Adipose tissue (tissue), 3 donors: ENCODE measurements around the gene SBF2. TPM values are rescaled to one million over a fixed set of nuclear protein-coding genes. Genes with fewer than 3 reads are reported as not detected.

Source experiments
- H3K27ac ChIP-seq: one replicate; pipeline ENCODE4 v1.5.1; 2013; ENCODE audit warnings: low read depth, low read length
- WGBS, 3 donors: extraction: QIAGEN DNeasy Blood & Tissue Kit; methylation state at CpG; one replicate each; pipeline ENCODE4 v1.1.7; 2013; 5-methylcytosine and 5-hydroxymethylcytosine counted together
- polyA plus RNA-seq, 3 donors: library from polyadenylated mRNA; stranded (reverse); fragments of 200-250 nt; gene quantifications; one replicate each; pipeline ENCODE4 v1.2.3, GENCODE V29; 2013
- donor health status: healthy with polysubstance abuse.
- donor health status: Bipolar disorder and iron deficiency.
- donor health status: healthy.

Gene SBF2
- polyA plus RNA-seq, 3 donors: 6.0 to 25.9 (median 23.0) TPM

- H3K27ac ChIP-seq: no peak overlapping the region
- WGBS, 3 donors: 55 to 60% (median 58%) methylated on average over 6 of the region's 6 CpGs
These were observed 25.9 kb upstream of the SBF2 start for GRCh38 chr11:10319702-10320558.

DNA sequence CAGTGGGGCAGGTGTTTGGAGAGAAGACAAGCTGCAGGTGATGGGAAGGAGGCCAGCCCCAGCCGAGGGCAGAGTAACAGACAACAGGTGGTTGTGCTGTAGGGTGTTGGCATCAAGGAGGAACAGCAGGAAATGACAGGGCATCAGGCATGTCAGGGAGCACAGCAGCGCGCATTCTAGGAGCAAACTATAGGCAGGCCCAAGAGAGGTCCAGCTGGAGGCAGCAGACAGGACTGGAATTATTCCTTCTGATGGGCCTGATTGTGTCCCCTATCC, 24.4 kb upstream of the SBF2 start:
- no peak overlapping the region for H3K27ac ChIP-seq
- WGBS, 3 donors: 73 to 77% (median 76%) methylated on average over 3 of the region's 3 CpGs

DNA sequence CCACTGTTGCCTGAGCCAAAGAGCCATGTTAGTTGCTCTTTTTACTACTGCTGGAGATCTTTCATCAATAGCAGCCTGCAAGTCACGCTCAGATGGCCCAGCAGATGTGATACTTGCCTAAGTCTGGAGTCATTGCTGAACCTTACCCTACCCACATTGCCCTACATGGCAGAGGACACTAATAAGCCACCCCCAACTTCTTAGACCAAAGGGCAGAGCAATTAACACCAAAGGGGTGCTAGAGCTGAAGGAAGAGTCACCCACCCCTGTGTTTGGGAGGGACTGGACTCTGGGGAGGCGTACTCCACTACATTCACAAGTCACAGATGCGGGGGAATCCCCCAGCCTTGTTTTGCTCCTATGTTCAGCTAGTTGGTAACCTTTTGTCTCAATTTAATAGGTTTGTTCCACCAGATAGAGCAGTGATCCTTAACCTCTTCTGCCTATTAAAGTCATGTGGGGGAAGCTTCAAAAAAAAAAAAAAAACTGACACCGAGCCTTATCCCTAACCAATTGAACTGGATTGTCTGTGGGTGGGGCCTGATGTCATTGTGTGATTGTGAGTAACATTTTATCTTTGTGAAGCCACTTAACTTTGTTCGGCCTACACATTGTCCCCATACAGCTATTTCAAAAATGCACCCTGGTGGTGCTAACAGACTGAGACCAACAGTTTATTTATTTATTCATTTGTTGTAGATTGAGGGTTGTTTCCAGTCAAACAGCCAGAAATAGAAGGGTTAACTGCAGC, 23.9 kb upstream of the SBF2 start:
- 83 to 91% (median 90%) methylated on average over 5 of the region's 5 CpGs for WGBS, 3 donors
- H3K27ac ChIP-seq: no peak overlapping the region

DNA sequence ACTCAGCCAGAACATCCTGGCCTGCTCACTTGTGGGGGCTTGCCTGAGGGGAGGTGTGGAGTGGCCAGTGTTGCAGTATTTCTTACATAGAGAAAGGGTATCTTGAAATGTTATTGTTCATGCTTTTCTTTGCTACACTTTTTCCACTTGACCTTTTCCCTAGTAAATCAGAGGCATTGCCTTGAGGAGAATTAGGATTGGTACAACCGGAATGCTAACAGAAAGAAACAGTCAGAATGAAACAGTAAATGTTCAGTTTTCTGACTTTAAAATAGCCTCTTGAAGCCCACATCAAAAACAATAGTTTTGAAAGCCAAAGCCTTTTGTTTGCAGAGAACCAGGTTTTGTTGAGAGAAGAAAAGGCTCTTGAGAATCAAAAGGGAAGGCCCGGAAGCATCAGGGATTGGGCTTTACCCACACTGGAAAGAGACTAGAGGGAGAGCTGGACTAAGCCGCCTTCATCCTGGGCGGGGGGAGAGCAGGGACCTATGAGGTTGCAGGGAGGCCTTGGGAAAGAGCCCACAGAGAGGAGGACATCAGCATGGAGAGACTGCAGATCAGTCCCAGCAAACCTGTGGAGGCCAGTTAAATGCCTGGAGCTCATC, 23.2 kb upstream of the SBF2 start:
- H3K27ac ChIP-seq: no peak overlapping the region

DNA sequence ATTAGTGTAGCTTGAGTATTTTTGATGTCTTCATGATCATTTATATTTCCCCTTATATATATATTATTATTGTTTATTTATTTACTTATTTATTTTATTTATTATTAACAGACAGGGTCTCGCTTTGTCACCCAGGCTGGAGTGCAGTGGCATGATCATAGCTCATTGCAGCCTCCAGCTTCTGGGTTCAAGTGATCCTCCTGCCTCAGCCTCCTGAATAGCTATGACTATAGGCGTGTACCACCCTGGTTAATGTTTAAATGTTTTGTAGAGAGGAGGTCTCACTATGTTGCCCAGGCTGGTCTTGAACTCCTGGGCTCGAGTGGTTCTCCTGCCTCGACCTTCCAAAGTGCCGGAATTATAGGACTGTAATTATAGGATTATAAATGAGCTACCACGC, 21.1 kb upstream of the SBF2 start:
- WGBS, 3 donors: 85 to 94% (median 88%) methylated on average over 6 of the region's 6 CpGs
- H3K27ac ChIP-seq: no peak overlapping the region

More for the DNA sequence above, 23.2 kb upstream of the SBF2 start:
- WGBS, 3 donors: 76 to 95% (median 88%) methylated on average over 4 of the region's 4 CpGs

- WGBS, 3 donors: 51 to 66% (median 56%) methylated on average over 8 of the region's 8 CpGs
- no peak overlapping the region for H3K27ac ChIP-seq
These were observed 20.4 kb upstream of the SBF2 start for GRCh38 chr11:10314199-10315072.

- WGBS, 3 donors: 89 to 97% (median 97%) methylated on average over 2 of the region's 2 CpGs
- H3K27ac ChIP-seq: no peak overlapping the region
These were observed 17.8 kb upstream of the SBF2 start for GRCh38 chr11:10311802-10312201.

DNA sequence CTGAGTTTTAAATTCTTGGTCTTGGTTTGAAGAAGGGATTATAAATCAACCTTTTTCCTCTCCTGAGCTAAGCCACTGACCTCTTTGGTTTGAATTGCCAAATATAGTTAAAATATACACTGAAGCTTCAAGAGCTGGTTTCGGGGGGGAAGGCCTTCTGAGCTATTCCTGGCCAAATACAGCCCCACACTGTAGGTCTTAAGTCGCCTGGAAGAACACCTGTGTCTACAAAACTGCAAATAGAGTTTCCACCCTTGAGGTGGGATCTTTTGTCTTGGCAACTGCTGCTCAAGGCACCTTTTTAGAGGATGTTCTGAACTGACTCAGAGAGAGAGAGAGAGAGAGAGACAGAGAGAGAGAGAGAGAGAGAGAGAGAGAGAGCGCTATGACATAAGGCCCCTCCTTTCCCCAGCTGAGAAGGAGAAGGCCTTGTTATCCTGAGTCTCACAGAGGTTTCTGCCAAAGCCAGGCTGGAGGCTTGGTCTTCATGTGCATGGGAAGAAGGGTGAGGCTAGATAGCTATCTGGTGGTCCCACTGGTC, 16.4 kb upstream of the SBF2 start:
- WGBS, 3 donors: 82 to 98% (median 84%) methylated on average over 3 of the region's 3 CpGs
- H3K27ac ChIP-seq: no peak overlapping the region

- WGBS, 3 donors: 26 to 59% (median 53%) methylated on average over 12 of the region's 12 CpGs
- no peak overlapping the region for H3K27ac ChIP-seq
These were observed 15.4 kb upstream of the SBF2 start for GRCh38 chr11:10309163-10310093.

- peak overlapping the region; percentile 19 for H3K27ac ChIP-seq
- WGBS, 3 donors: 19 to 23% (median 22%) methylated on average over 16 of the region's 16 CpGs
These were observed 14.4 kb upstream of the SBF2 start for GRCh38 chr11:10308201-10308954.

DNA sequence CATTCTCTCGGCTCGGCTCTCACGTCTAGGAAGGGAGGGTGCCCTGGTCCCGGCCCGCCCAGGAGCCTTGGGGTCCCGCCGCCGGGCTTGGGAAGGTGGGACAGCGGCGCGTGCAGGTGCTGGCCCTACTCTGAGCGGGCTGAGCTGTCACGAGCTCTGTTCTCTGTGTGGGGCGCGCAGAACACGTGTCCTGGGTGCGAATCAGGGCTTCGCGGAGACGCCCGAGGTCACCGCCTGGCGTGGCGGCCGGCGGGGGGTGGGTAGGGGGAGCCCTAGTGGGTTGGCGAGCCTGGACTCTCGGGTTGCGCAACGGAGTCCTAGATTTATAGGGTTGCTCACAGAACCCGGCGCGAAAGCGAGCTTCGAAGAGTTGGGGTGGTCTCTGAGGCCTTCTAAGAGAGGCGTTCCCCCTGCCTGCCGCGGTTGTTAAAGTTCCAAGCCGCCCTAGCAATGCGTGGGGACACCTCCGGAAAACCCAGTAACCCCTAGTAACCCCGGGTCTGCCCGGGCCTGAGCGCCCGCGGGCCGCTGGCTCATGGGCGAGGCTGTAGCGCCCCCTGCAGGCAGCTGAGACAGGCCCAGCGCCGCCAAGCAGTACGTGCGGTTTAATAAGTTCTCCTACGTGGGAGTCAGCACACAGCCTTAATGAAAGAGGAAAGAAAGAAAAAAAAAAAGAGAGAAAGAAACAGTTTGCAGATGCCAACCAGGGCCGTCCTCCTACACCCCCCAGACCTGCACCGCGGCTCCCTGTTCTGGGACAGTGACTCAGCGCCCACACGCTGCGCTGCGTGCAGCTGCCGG, 13.6 kb upstream of the SBF2 start:
- 1 to 2% (median 2%) methylated on average over 62 of the region's 62 CpGs for WGBS, 3 donors

DNA sequence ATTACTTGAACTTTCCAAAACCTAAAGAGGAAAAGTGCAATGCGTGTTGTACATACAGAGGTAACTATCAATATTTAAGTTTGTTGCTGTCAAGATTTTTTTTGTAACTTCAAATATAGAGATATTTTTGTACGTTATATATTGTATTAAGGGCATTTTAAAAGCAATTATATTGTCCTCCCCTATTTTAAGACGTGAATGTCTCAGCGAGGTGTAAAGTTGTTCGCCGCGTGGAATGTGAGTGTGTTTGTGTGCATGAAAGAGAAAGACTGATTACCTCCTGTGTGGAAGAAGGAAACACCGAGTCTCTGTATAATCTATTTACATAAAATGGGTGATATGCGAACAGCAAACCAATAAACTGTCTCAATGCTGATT, 13.0 kb upstream of the SBF2 start:
- no peak overlapping the region for H3K27ac ChIP-seq
- 17 to 29% (median 18%) methylated on average over 9 of the region's 9 CpGs for WGBS, 3 donors

More for the DNA sequence above, 13.6 kb upstream of the SBF2 start:
- H3K27ac ChIP-seq: no peak overlapping the region

- no peak overlapping the region for H3K27ac ChIP-seq
- WGBS, 3 donors: 3 to 8% (median 5%) methylated on average over 65 of the region's 65 CpGs
These were observed 12.2 kb upstream of the SBF2 start for GRCh38 chr11:10305964-10306918.

GRCh38 chr11:10305262-10305963, 11.4 kb upstream of the SBF2 start:
- 0 to 1% (median 1%) methylated on average over 48 to 51 of the region's 51 CpGs for WGBS, 3 donors
- no peak overlapping the region for H3K27ac ChIP-seq
